OCI-LY3 (cell line): ENCODE measurements around the gene TUBGCP6.

ENCODE experiments used
- H2AFZ ChIP-seq: fragments of 200-600, 300-600 bp; shearing (Covaris generic); 2 replicates; pipeline ENCODE4 v1.6.0; 2014; ENCODE audit warnings: antibody characterized with exemption, low read depth, low read length
- H3K27ac ChIP-seq: fragments of 200-600, 300-600 bp; sonication (generic); 2 replicates; pipeline ENCODE4 v1.5.1; 2014; ENCODE audit warnings: mild to moderate bottlenecking, low read length, moderate library complexity, mixed read lengths
- H3K27me3 ChIP-seq: fragments of 200-600, 300-600 bp; sonication (generic); 2 replicates; pipeline ENCODE4 v1.6.1; 2014; ENCODE audit warnings: low read depth, low read length, mixed read lengths
- H3K36me3 ChIP-seq: fragments of 200-600, 300-600 bp; sonication (generic); replicated peaks from 2 replicates; pipeline ENCODE3; 2014; ENCODE audit warnings: low read depth, low read length, mixed read lengths
- H3K4me1 ChIP-seq: fragments of 300-600, 200-600 bp; sonication (generic); 2 replicates; pipeline ENCODE4 v1.6.1; 2014; ENCODE audit warnings: low read length, mixed read lengths
- H3K4me2 ChIP-seq: fragments of 200-600, 300-600 bp; sonication (generic); 2 replicates; pipeline ENCODE4 v1.6.1; 2014; ENCODE audit warnings: low read length, mixed read lengths
- H3K4me3 ChIP-seq: fragments of 300-600, 200-600 bp; sonication (generic); 2 replicates; pipeline ENCODE4 v1.5.1; 2014; ENCODE audit warnings: antibody characterized with exemption, mild to moderate bottlenecking, low read length, moderate library complexity
- H3K79me2 ChIP-seq: fragments of 300-600, 200-600 bp; shearing (Covaris generic); 2 replicates; pipeline ENCODE4 v1.6.1; 2014; ENCODE audit warnings: mild to moderate bottlenecking, low read length, mixed read lengths
- H3K9ac ChIP-seq: fragments of 300-600, 200-600 bp; shearing (Covaris generic); 2 replicates; pipeline ENCODE4 v1.6.0; 2014; ENCODE audit warnings: mild to moderate bottlenecking, low read length, moderate library complexity
- H3K9me3 ChIP-seq: fragments of 200-600, 300-600 bp; shearing (Covaris generic); 2 replicates; pipeline ENCODE4 v1.6.1; 2014; ENCODE audit warnings: low read length, mixed read lengths; ENCODE audit not compliant: insufficient read depth
- H4K20me1 ChIP-seq: fragments of 200-600, 300-600 bp; sonication (generic); 2 replicates; pipeline ENCODE4 v1.6.1; 2016; ENCODE audit warnings: low read length, mixed read lengths; ENCODE audit not compliant: insufficient read depth
- EZH2phosphoT487 ChIP-seq: fragments of 200-600 bp; shearing (Covaris generic); IDR thresholded peaks from 2 replicates; pipeline ENCODE4 v1.6.1; 2018; ENCODE audit warnings: antibody characterized with exemption, mixed run types, low read depth
- TF ChIP-seq, protein P1 (sequence below): fragments of 200-600, 300-600 bp; sonication (generic); IDR thresholded peaks from 2 replicates; pipeline ENCODE4 v1.5.1; 2014; ENCODE audit warnings: antibody characterized with exemption, low read length, low read depth

Gene TUBGCP6

DNA sequence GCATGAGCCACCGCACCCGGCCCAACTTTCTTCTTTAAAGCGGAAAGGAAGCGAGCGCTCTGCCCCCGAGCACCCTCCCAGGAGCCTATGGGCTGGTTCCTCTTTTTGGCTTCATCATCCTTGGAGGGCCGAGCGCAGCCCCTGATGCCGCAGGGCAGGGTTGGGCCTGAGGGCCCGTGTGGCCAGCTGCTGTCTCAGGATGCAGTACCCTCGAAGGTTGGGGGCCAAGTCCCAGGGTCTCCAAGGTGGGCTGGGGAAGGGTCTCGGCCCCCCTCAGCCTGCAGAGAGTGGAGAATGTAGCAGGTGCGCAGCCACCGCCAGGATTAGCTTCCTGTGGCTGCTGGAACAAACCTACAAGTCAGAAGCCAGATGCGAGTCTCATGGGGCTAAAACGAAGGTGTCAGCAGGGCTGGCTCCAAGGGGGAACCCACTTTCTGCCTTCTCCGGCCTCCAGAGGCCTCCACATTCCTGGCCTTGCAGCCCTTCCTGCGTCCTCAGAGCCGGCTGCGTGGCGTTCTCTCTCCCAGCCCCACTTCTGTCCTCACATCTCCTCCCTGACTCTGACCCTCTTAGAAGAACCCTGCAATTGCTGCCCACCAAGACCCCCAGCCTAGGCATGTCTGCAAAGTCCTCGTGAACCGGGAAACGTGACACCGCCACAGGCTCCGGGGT lies 71.4 kb downstream of the TUBGCP6 start:
- peaks cover 32% of the 10 kb centered on the region for H3K4me1 ChIP-seq
- H3K9me3 ChIP-seq: no peaks in the 10 kb centered on the region
- H3K36me3 ChIP-seq: no peaks in the 10 kb centered on the region
- H3K9ac ChIP-seq: no peak overlapping the region
- H3K4me2 ChIP-seq: peak overlapping the region; percentile 50
- H4K20me1 ChIP-seq: no peaks in the 10 kb centered on the region
- no peaks in the 10 kb centered on the region for H3K79me2 ChIP-seq
- no peak overlapping the region for H2AFZ ChIP-seq
- H3K4me3 ChIP-seq: no peak overlapping the region
- 0 out of 2 replicates have a peak overlapping the region, but pooled peaks have one; percentile 11 for H3K27ac ChIP-seq
- TF ChIP-seq, protein P1, sequence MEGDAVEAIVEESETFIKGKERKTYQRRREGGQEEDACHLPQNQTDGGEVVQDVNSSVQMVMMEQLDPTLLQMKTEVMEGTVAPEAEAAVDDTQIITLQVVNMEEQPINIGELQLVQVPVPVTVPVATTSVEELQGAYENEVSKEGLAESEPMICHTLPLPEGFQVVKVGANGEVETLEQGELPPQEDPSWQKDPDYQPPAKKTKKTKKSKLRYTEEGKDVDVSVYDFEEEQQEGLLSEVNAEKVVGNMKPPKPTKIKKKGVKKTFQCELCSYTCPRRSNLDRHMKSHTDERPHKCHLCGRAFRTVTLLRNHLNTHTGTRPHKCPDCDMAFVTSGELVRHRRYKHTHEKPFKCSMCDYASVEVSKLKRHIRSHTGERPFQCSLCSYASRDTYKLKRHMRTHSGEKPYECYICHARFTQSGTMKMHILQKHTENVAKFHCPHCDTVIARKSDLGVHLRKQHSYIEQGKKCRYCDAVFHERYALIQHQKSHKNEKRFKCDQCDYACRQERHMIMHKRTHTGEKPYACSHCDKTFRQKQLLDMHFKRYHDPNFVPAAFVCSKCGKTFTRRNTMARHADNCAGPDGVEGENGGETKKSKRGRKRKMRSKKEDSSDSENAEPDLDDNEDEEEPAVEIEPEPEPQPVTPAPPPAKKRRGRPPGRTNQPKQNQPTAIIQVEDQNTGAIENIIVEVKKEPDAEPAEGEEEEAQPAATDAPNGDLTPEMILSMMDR: no peak
- peaks cover 7% of the 10 kb centered on the region; the same call in 1 of the 2 replicates for H3K27me3 ChIP-seq

DNA sequence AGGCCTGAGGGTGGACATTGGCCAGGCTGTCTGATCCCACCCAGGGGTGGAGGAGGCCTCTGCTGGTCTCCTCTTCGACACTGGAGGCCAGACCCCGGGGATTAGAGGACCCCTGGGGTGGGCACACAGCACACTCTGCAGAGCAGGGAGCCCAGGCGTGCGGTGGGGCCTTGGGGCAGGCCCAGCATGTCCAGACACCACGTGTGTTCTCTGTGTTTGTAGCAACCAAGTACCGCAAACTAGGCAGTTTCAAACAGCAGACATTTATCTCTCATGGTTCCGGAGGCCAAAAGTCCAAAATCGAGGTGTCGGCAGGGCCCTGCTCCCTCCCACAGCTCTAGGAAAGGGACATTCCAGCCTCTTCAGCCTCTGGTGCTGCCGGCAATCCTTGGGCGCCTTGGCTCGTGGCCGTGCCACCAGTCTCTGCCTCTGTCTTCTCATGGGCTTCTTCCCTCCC lies 72.8 kb downstream of the TUBGCP6 start:
- no peaks in the 10 kb centered on the region for H3K9me3 ChIP-seq
- no peak overlapping the region for H3K27ac ChIP-seq
- H3K79me2 ChIP-seq: no peaks in the 10 kb centered on the region
- H3K27me3 ChIP-seq: peaks cover 7% of the 10 kb centered on the region; the same call in 1 of the 2 replicates
- peaks cover 32% of the 10 kb centered on the region for H3K4me1 ChIP-seq
- H3K4me2 ChIP-seq: no peak overlapping the region
- H3K4me3 ChIP-seq: no peak overlapping the region
- H4K20me1 ChIP-seq: no peaks in the 10 kb centered on the region
- TF ChIP-seq, protein P1: no peak
- TF ChIP-seq EZH2phosphoT487: no peak
- H3K9ac ChIP-seq: no peak overlapping the region
- H3K36me3 ChIP-seq: no peaks in the 10 kb centered on the region
- no peak overlapping the region for H2AFZ ChIP-seq

DNA sequence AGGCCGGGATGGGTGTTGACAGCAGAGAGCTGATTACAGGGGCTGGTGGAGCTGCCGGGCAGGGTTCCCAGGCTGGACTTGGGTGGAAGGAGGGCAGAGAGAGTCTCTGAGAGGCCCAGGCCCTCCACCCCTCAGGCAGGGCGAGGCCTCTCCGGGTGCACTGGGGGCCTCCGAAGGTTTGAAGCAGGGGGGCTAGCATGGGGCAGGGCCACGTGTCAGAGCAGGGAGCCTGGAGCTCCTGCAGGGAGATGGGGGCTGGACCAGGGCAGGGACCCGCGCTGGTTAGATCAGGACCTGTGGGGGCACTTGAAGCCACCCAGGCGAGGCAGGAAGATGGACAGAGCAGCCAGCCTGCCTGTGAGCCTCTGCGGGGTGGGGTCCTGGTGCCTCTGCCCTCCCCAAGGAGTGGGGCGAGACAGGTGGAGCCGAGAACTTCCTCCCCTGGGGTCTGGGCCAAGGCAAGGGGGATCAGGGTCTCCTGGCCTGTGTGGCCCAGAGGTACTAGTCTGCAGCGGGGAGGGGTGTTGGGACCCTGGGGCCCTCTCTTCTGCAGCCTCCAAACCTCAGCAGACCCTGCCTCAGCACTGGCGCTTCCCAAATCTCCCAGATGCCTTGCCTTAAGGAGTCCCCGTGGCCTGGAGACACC lies 73.4 kb downstream of the TUBGCP6 start:
- Histone ChIP-seq H3K27me3 (peaks cover 7% of the 10 kb centered on the region; the same call in 1 of the 2 replicates), H3K4me2 (peak overlapping the region; percentile 49), H3K79me2 (no peaks in the 10 kb centered on the region), H3K36me3 (no peaks in the 10 kb centered on the region), H3K27ac (no peak overlapping the region), H3K9ac (no peak overlapping the region), H3K4me1 (peaks cover 30% of the 10 kb centered on the region), H3K9me3 (no peaks in the 10 kb centered on the region), H2AFZ (no peak overlapping the region), H3K4me3 (peak overlapping the region; percentile 33; the same call in 1 of the 2 replicates), H4K20me1 (no peaks in the 10 kb centered on the region)
- no peak for TF ChIP-seq EZH2phosphoT487
- TF ChIP-seq, protein P1: no peak
